Upper lobe of left lung (tissue), 4 donors: ENCODE measurements around the gene OCSTAMP.

ENCODE experiments used
- CTCF ChIP-seq, 6 experiments: fragments of 450-650 bp in 4 of 6; fragments of 200-600 bp in 2 of 6; sonication (generic) in 2 of 6; IDR thresholded peaks; one replicate each; pipeline ENCODE4 v1.5.1; 2016 to 2019; ENCODE audit warnings: antibody characterized with exemption in 6 of 6
- EP300 ChIP-seq, 4 donors: sonication (generic); formaldehyde crosslinking; IDR thresholded peaks; one replicate each; pipeline ENCODE4 v1.5.1; 2017; ENCODE audit warnings: antibody characterized with exemption in 4 of 4, control low read depth in 2 of 4
- POLR2A ChIP-seq, 4 donors: fragments of 450-650 bp; IDR thresholded peaks; one replicate each; pipeline ENCODE4 v1.5.1; 2016 to 2017; ENCODE audit warnings: antibody characterized with exemption in 4 of 4, mild to moderate bottlenecking in 2 of 4

- no peak for TF ChIP-seq CTCF (IDR thresholded peaks at IDR 0.05)
- no peak for TF ChIP-seq POLR2A (IDR thresholded peaks at IDR 0.05)
- TF ChIP-seq EP300 (IDR thresholded peaks at IDR 0.05): no peak
Measured at GRCh38 chr20:46576774-46577395, 26.4 kb upstream of the OCSTAMP start.
